H1 (cell line): Measurements from ENCODE around the gene TSPOAP1. TPM values are rescaled to one million over a fixed set of nuclear protein-coding genes. Genes with fewer than 3 reads are reported as not detected.

Experiments used
- CTCF ChIA-PET: fragments of 300-600 bp; sonication (Branson Sonifier 250); formaldehyde crosslinking; loops from one replicate; lab custom pipeline; 2021; ENCODE audit not compliant: partially characterized antibody; lab: Charles Lee
- POLR2A ChIA-PET: fragments of 300-600 bp; sonication (Branson Sonifier 250); formaldehyde crosslinking; loops from one replicate; lab custom pipeline; 2021; ENCODE audit warnings: inconsistent platforms; ENCODE audit not compliant: partially characterized antibody; lab: Charles Lee
- DNase-seq, 2 experiments: peaks; one replicate each; pipeline versions ENCODE4 v3.0.0 to v3.0.0-alpha.2; 2010 to 2022; ENCODE audit warnings: low spot score in 2 of 2, low read depth in 1 of 2, mixed read lengths in 1 of 2
- FAIRE-seq: peaks from 2 replicates; lab custom pipeline; 2011; peaks lifted over from hg19 to GRCh38; lab: Jason Lieb, UNC
- H2AFZ ChIP-seq: 2 replicates; pipeline ENCODE4 v1.8.1; 2012; ENCODE audit warnings: low read length, inconsistent platforms
- H2AK5ac ChIP-seq: 2 replicates; pipeline ENCODE4 v1.6.1; 2013; ENCODE audit warnings: low read depth, low read length
- H2BK120ac ChIP-seq: replicated peaks from 2 replicates; pipeline ENCODE3; 2013; ENCODE audit warnings: low read depth, low read length, inconsistent platforms
- H2BK12ac ChIP-seq: 2 replicates; pipeline ENCODE4 v1.6.1; 2013; ENCODE audit warnings: low read depth, low read length
- H2BK15ac ChIP-seq: 2 replicates; pipeline ENCODE4 v1.6.1; 2013; ENCODE audit warnings: low read length
- H2BK20ac ChIP-seq: 2 replicates; pipeline ENCODE4 v1.6.1; 2013; ENCODE audit warnings: low read length
- H2BK5ac ChIP-seq: 2 replicates; pipeline ENCODE4 v1.6.1; 2013; ENCODE audit warnings: low read depth, low read length
- H3K14ac ChIP-seq: 2 replicates; pipeline ENCODE4 v1.6.1; 2013; ENCODE audit warnings: inconsistent platforms; ENCODE audit not compliant: insufficient read length
- H3K18ac ChIP-seq: 2 replicates; pipeline ENCODE4 v1.6.1; 2013; ENCODE audit warnings: low read length; ENCODE audit errors: extremely low read depth
- H3K23ac ChIP-seq: 2 replicates; pipeline ENCODE4 v1.6.1; 2013; ENCODE audit warnings: inconsistent platforms; ENCODE audit not compliant: insufficient read length
- H3K23me2 ChIP-seq: 2 replicates; pipeline ENCODE4 v1.6.1; 2013; ENCODE audit warnings: low read depth, low read length
- H3K27ac ChIP-seq: 2 replicates; pipeline ENCODE4 v1.6.1; 2011; ENCODE audit warnings: low read depth, low read length, inconsistent platforms
- H3K27me3 ChIP-seq, 4 experiments: replicated peaks in 1 of 4; 1 replicate in 1 of 4; 2 replicates in 3 of 4; pipeline versions ENCODE4 v1.6.1 to v1.8.1; 2011 to 2013; ENCODE audit warnings: low read length in 3 of 4, mild to moderate bottlenecking in 3 of 4, inconsistent platforms in 2 of 4, mixed read lengths in 2 of 4, moderate library complexity in 1 of 4; ENCODE audit not compliant: control insufficient read depth in 3 of 4, insufficient read depth in 3 of 4; ENCODE audit errors: extremely low read depth in 1 of 4
- H3K36me3 ChIP-seq, 4 experiments: 2 replicates each; pipeline versions ENCODE4 v1.6.1 to v1.8.1; 2011 to 2013; ENCODE audit warnings: mild to moderate bottlenecking in 4 of 4, low read length in 3 of 4, moderate library complexity in 2 of 4, control low read depth in 1 of 4, inconsistent platforms in 1 of 4; ENCODE audit not compliant: insufficient read depth in 4 of 4, control insufficient read depth in 2 of 4
- H3K4ac ChIP-seq: replicated peaks from 2 replicates; pipeline ENCODE3; 2013; ENCODE audit warnings: low read length, low read depth, mixed read lengths, inconsistent platforms; ENCODE audit not compliant: insufficient read length
- H3K4me1 ChIP-seq, 4 experiments: replicated peaks in 1 of 4; 1 replicate in 1 of 4; 2 replicates in 3 of 4; pipeline versions ENCODE4 v1.6.1 to v1.8.1; 2011 to 2013; ENCODE audit warnings: low read length in 3 of 4, inconsistent platforms in 2 of 4, mixed read lengths in 1 of 4; ENCODE audit not compliant: insufficient read depth in 4 of 4, control insufficient read depth in 3 of 4
- H3K4me2 ChIP-seq, 2 experiments: 2 replicates each; pipeline versions ENCODE4 v1.6.1 to v1.8.1; 2011 to 2013; ENCODE audit warnings: low read depth in 2 of 2, low read length in 2 of 2, control low read depth in 1 of 2, inconsistent platforms in 1 of 2, mild to moderate bottlenecking in 1 of 2; ENCODE audit not compliant: insufficient read depth in 1 of 2
- H3K4me3 ChIP-seq, 4 experiments: fragments of 200-600, 300-600 bp in 1 of 4; sonication (generic), shearing (Covaris generic), sonication (Bioruptor Twin) in 1 of 4; 2 replicates each; pipeline versions ENCODE4 v1.5.1 to v1.8.1; 2011 to 2016; ENCODE audit warnings: low read length in 4 of 4, low read depth in 3 of 4, control low read depth in 2 of 4, inconsistent platforms in 2 of 4, mild to moderate bottlenecking in 2 of 4, mixed read lengths in 1 of 4, moderate library complexity in 1 of 4; ENCODE audit not compliant: insufficient read depth in 2 of 4; ENCODE audit errors: extremely low read depth in 1 of 4
- H3K56ac ChIP-seq: replicated peaks from 2 replicates; pipeline ENCODE3; 2013; ENCODE audit warnings: low read depth, mild to moderate bottlenecking, mixed read lengths, low read length, inconsistent platforms; ENCODE audit not compliant: insufficient read length
- H3K79me1 ChIP-seq: 2 replicates; pipeline ENCODE4 v1.6.1; 2013; ENCODE audit warnings: low read depth, low read length, control low read depth
- H3K79me2 ChIP-seq, 2 experiments: 2 replicates each; pipeline versions ENCODE4 v1.6.1 to v1.8.1; 2012 to 2013; ENCODE audit warnings: low read length in 2 of 2, mild to moderate bottlenecking in 2 of 2, inconsistent platforms in 1 of 2; ENCODE audit not compliant: insufficient read depth in 2 of 2, control insufficient read depth in 1 of 2
- H3K9ac ChIP-seq, 4 experiments: replicated peaks in 1 of 4; 1 replicate in 1 of 4; 2 replicates in 3 of 4; pipeline versions ENCODE4 v1.6.1 to v1.8.1; 2011 to 2013; ENCODE audit warnings: low read depth in 3 of 4, low read length in 3 of 4, control low read depth in 2 of 4, mild to moderate bottlenecking in 2 of 4, moderate library complexity in 2 of 4, inconsistent platforms in 1 of 4; ENCODE audit errors: extremely low read depth in 1 of 4
- H3K9me3 ChIP-seq, 2 experiments: 2 replicates each; pipeline versions ENCODE4 v1.6.1 to v1.8.1; 2012 to 2013; ENCODE audit warnings: mild to moderate bottlenecking in 2 of 2, moderate library complexity in 2 of 2, control low read depth in 1 of 2, inconsistent platforms in 1 of 2, low read depth in 1 of 2, low read length in 1 of 2, mixed read lengths in 1 of 2; ENCODE audit not compliant: insufficient read depth in 2 of 2
- H4K20me1 ChIP-seq, 2 experiments: replicated peaks in 1 of 2; 2 replicates each; pipeline versions ENCODE3 to v1.8.1; 2011 to 2013; ENCODE audit warnings: inconsistent platforms in 2 of 2, low read length in 2 of 2, mild to moderate bottlenecking in 1 of 2; ENCODE audit not compliant: insufficient read depth in 2 of 2, control insufficient read depth in 1 of 2
- H4K5ac ChIP-seq: 2 replicates; pipeline ENCODE4 v1.6.1; 2013; ENCODE audit warnings: low read length, low read depth, mixed read lengths, inconsistent platforms; ENCODE audit not compliant: insufficient read length
- H4K8ac ChIP-seq: 2 replicates; pipeline ENCODE4 v1.8.0; 2013; ENCODE audit warnings: mild to moderate bottlenecking, moderate library complexity, low read length, inconsistent platforms; ENCODE audit not compliant: insufficient read depth; ENCODE audit errors: extremely low read depth
- H4K91ac ChIP-seq: replicated peaks from 2 replicates; pipeline ENCODE3; 2013; ENCODE audit warnings: low read length, mixed read lengths, inconsistent platforms; ENCODE audit not compliant: insufficient read length
- BRCA1 ChIP-seq: IDR thresholded peaks from 2 replicates; pipeline ENCODE4 v1.6.1; 2012; ENCODE audit warnings: low read depth, low read length, improper control_type of control experiment
- CBX5 ChIP-seq: fragments of 300-800, 300-1000 bp; sonication (generic); IDR thresholded peaks from 2 replicates; pipeline ENCODE4 v1.7.1; 2016; ENCODE audit warnings: antibody characterized with exemption, low read length, low read depth
- CTBP2 ChIP-seq: IDR thresholded peaks from 2 replicates; pipeline ENCODE4 v1.7.0; 2011; ENCODE audit warnings: borderline replicate concordance, mild to moderate bottlenecking, moderate library complexity, mixed read lengths, low read length; ENCODE audit not compliant: insufficient read depth, insufficient read length
- FOSL1 ChIP-seq: IDR thresholded peaks from 2 replicates; pipeline ENCODE4 v1.6.1; 2011; ENCODE audit warnings: mild to moderate bottlenecking, low read depth, low read length, moderate library complexity; ENCODE audit not compliant: insufficient read depth
- HDAC6 ChIP-seq: IDR thresholded peaks from one replicate; pipeline ENCODE4 v1.7.1; 2012; ENCODE audit warnings: low read depth, mild to moderate bottlenecking, inconsistent platforms, low read length, moderate library complexity
- JUN ChIP-seq: IDR thresholded peaks from 2 replicates; pipeline ENCODE4 v1.6.1; 2011; ENCODE audit warnings: low read depth, mild to moderate bottlenecking, improper control_type of control experiment, low read length
- SUZ12 ChIP-seq: fragments of 200-600 bp; sonication (generic); IDR thresholded peaks from 2 replicates; pipeline ENCODE4 v1.6.1; 2012; ENCODE audit warnings: mild to moderate bottlenecking, inconsistent platforms, low read length, moderate library complexity, mixed read lengths
- TAF1 ChIP-seq: IDR thresholded peaks from 2 replicates; pipeline ENCODE4 v1.6.1; 2011; ENCODE audit warnings: mild to moderate bottlenecking, low read depth, low read length
- WGBS, 2 experiments: shearing (Covaris generic) in 1 of 2; methylation state at CpG; one replicate each; pipeline versions ENCODE4 v1.1.6 to v1.1.7; 2013 to 2015; ENCODE audit warnings: low lambda C conversion rate in 2 of 2, mixed read lengths in 2 of 2, inconsistent platforms in 1 of 2, low coverage in 1 of 2, missing lambda C conversion rate in 1 of 2; ENCODE audit not compliant: insufficient replicate concordance in 2 of 2, insufficient coverage in 1 of 2, insufficient read length in 1 of 2; ENCODE audit errors: extremely low coverage in 1 of 2, missing lambda C conversion rate in 1 of 2; 5-methylcytosine and 5-hydroxymethylcytosine counted together
- polyA plus RNA-seq, 7 experiments: library from polyadenylated mRNA; depleted of rRNA in 3 of 7; stranded (reverse) in 5 of 7; unstranded in 2 of 7; fragments of >200 nt in 5 of 7; fragments of 200-250 nt in 2 of 7; gene quantifications; 1 replicate in 5 of 7; 2 replicates in 1 of 7; 4 replicates in 1 of 7; pipeline versions ENCODE4 v1.2.1 to v1.2.3, GENCODE V29; 2011 to 2013; ENCODE audit warnings: missing spikeins in 2 of 7, mixed read lengths in 2 of 7
- total RNA-seq: library from RNA; stranded (reverse); fragmentation: NEBNext Ultra II Directional; extraction: Animal tissue kit (Norgen Biotek cat#: 25700); gene quantifications from 2 replicates; pipeline ENCODE4 v1.2.1, GENCODE V29; 2021
- TF ChIP-seq, protein P1 (sequence below): IDR thresholded peaks from 2 replicates; pipeline ENCODE4 v1.6.1; 2012; ENCODE audit warnings: inconsistent platforms

The TSPOAP1 gene
- total and polyA plus RNA-seq, 2 of the 8 experiments (the other 6 are each of a cell fraction or from before 2014, with no cell fraction given), result 7.6 to 9.2 TPM

DNA sequence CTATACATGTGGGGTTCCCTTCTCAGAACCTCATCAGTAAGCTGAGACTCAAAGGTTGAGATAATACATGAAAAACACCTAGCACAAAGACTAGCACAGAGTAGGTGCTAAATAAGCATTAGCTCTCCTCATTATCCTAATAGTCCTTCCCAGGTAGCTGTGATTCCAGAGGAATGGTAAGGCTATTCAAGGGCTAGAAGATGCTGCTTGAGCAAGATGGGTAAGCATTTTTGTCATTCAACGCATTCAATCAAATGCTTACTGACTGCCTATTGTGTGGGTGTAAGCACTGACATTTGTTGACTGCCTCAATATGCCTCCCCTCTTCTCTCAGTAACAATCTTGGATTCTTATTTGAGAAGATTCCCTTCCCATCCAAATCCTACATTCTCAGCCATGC lies 19.4 kb upstream of the TSPOAP1 start:
- Histone ChIP-seq H3K4me2 (no peak overlapping the region), H3K27me3 (no peaks in the 10 kb centered on the region), H2BK5ac (no peak overlapping the region), H2BK15ac (no peak overlapping the region), H3K4me3 (no peak overlapping the region), H3K79me2 (peaks cover 0 to 13% of the 10 kb centered on the region in 2 experiments; a peak in 2 of 4 replicates), H3K9ac (no peak overlapping the region), H3K18ac (no peak overlapping the region), H4K8ac (no peak overlapping the region), H4K91ac (no peak overlapping the region), H3K56ac (no peak overlapping the region), H3K4me1 (peaks cover 0 to 2% (median 0%) of the 10 kb centered on the region in 4 experiments; a peak in 1 of 7 replicates), H3K14ac (no peak overlapping the region), H3K4ac (no peak overlapping the region), H4K20me1 (peaks cover 4 to 6% of the 10 kb centered on the region in 2 experiments), H2AK5ac (no peak overlapping the region), H4K5ac (no peak overlapping the region), H2BK120ac (no peak overlapping the region), H2BK12ac (no peak overlapping the region), H3K36me3 (peaks cover 25 to 56% (median 48%) of the 10 kb centered on the region in 4 experiments), H3K23me2 (peaks cover 8% of the 10 kb centered on the region; the same call in 1 of the 2 replicates), H3K23ac (no peak overlapping the region), H3K79me1 (no peaks in the 10 kb centered on the region), H2BK20ac (no peak overlapping the region), H2AFZ (no peak overlapping the region), H3K9me3 (no peaks in the 10 kb centered on the region), H3K27ac (no peak overlapping the region)
- FAIRE-seq (no peak), DNase-seq (no peak)
- WGBS, 2 experiments, result 88% methylated on average over 1 of the region's 1 CpG; no CpG with 5 or more reads in 1 of the 2 experiments
- ChIA-PET POLR2A (interaction anchor here (0.7 to 3.3 kb wide), 7 partner anchors 11 to 40 kb away, joined by 3 to 32 read pairs (median 4); no protein-coding TSS in a partner anchor), CTCF (interaction anchor here (0.6 to 18.5 kb wide), 7 partner anchors 8 to 493 kb away, joined by 3 to 384 read pairs (median 5); partner anchors contain the start of gene TSPOAP1)
- TF ChIP-seq JUN (no peak), HDAC6 (no peak), TAF1 (no peak), CBX5 (no peak), SUZ12 (no peak), CTBP2 (no peak), BRCA1 (no peak), FOSL1 (no peak)
- TF ChIP-seq, protein P1, sequence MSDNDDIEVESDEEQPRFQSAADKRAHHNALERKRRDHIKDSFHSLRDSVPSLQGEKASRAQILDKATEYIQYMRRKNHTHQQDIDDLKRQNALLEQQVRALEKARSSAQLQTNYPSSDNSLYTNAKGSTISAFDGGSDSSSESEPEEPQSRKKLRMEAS, result no peak
